Measurements from ENCODE around the gene LILRB4.
"Not testable (repeated sequence)": the region's sequence is repeated elsewhere in the genome, so short reads cannot be mapped to it uniquely, and the experiment has no call there.

LILRB4 gene

DNA sequence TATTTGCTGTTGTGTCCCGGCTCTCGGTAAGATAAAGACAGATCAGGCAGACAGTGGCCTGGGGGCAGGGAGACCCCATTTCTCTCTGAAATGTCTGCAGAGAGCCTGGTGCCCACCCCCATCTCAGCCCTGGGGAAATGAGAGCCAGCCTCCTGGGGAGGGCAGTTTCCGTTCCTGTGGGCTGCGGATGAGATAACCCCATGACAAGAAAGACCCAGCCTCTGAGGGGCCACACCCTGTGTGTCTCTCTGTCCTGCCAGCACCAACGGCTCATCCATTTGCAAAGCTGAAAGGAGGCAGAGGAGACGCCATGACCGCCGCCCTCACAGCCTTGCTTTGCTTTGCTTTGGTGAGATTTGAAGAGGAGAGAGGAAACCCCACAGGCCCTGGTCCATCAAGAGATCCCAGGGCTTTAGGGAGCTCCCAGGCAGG lies 33.3 kb downstream of the LILRB4 start:
- no peak for DNase-seq

GRCh38 chr19:54696766-54697165 lies 34.0 kb downstream of the LILRB4 start:
- no peak for DNase-seq

GRCh38 chr19:54697716-54698115 lies 34.9 kb downstream of the LILRB4 start:
- not testable (repeated sequence) for DNase-seq

- DNase-seq = no peak
These were observed 42.1 kb downstream of the LILRB4 start for GRCh38 chr19:54704928-54705327.

DNA sequence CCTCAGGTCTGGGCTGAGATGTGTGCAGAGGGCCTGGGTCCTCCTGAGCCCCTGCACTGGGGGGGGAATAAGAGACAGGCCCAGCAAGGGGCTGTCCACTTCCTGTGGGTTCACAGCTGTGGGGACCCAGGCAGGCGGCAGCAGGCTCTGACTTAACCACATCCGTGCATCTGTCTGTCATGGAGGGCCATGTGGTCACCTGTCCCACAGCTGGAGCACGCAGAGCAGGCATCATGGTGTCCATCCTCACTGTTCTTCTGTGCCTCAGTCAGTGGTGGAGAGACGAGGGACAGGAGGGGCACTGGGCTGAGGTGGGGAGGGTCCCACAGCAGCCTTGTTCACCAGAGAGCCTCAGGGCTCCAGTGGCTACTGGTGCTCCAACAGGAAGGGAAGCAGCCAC lies 45.2 kb downstream of the LILRB4 start:
- DNase-seq = no peak

DNA sequence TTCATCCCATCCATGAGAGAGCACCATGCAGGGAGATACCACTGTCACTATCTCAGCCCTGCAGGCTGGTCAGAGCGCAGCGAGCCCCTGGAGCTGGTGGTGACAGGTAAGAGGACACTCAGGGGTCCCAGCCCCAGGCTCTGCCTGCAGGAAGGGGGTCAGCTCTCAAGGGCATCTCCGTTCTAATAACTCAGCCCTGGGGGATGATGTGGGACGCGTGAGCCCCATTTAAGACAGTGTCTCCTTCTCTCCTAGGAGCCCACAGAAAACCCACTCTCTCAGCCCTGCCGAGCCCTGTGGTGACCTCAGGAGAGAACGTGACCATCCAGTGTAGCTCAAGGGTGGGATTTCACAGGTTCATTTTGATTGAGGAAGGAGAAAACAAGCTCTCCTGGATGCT lies 46.0 kb downstream of the LILRB4 start:
- DNase-seq = no peak

- DNase-seq = no peak
These were observed 46.6 kb downstream of the LILRB4 start for GRCh38 chr19:54709212-54709948.

DNA sequence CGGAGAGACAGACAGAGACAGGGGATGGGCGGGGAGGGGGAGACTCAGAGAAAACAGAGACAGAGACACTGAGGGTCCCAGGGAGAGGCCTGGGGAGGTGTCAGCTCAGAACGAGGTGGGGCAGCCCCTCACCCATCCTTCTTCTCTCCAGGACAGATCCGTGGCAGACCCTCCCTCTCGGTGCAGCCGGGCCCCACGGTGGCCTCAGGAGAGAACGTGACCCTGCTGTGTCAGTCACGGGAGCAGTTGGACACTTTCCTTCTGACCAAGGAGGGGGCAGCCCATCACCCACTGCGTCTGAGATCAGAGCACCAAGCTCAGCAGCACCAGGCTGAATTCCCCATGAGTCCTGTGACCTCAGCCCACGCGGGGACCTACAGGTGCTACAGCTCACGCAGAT lies 47.2 kb downstream of the LILRB4 start:
- not testable (repeated sequence) for DNase-seq

All from NCI-H1436 (cell line).